NCI-H2081 (cell line): ENCODE measurements around the gene DIS3L2.

Experiments
- DNase-seq, 2 experiments: peaks; one replicate each; lab custom pipeline; 2025; lab: John Stamatoyannopoulos, UW

Gene DIS3L2

GRCh38 chr2:231961349-231962166, at the start of gene DIS3L2:
DIS3L2 (plus strand) TSS chr2:231961713; CDS start chr2:232014928, 53,215 bp downstream.
- peak; percentile 75 to 86 for DNase-seq

- DNase-seq = no peak
Observed at GRCh38 chr2:231914077-231914690, 47.3 kb upstream of the DIS3L2 start.

- DNase-seq = no peak
Observed at GRCh38 chr2:231917280-231918066, 44.0 kb upstream of the DIS3L2 start.

GRCh38 chr2:231918501-231919330, 42.8 kb upstream of the DIS3L2 start:
- no peak for DNase-seq

- DNase-seq = no peak
Observed at GRCh38 chr2:231919341-231920035, 42.0 kb upstream of the DIS3L2 start.

GRCh38 chr2:231920366-231920765, 41.1 kb upstream of the DIS3L2 start:
- no peak for DNase-seq

- DNase-seq = no peak
Observed at GRCh38 chr2:231920795-231921194, 40.7 kb upstream of the DIS3L2 start.

- DNase-seq = no peak
Observed at GRCh38 chr2:231922311-231923009, 39.1 kb upstream of the DIS3L2 start.

GRCh38 chr2:231923010-231923344, 38.5 kb upstream of the DIS3L2 start:
- DNase-seq = no peak

- no peak for DNase-seq
Observed at GRCh38 chr2:231923951-231924888, 37.3 kb upstream of the DIS3L2 start.

GRCh38 chr2:231924889-231925275, 36.6 kb upstream of the DIS3L2 start:
- DNase-seq = no peak

GRCh38 chr2:231925303-231926179, 36.0 kb upstream of the DIS3L2 start:
- peak; percentile 59 to 61 for DNase-seq

GRCh38 chr2:231926180-231926741, 35.3 kb upstream of the DIS3L2 start, which contains the start of gene NPPC:
NPPC (minus strand) TSS chr2:231926396; CDS start chr2:231926249, 147 bp downstream.
- peak; percentile 72 to 77 for DNase-seq

- DNase-seq = peak; percentile 43 to 48
Observed at GRCh38 chr2:231926761-231927565, 34.5 kb upstream of the DIS3L2 start.

- no peak for DNase-seq
Observed at GRCh38 chr2:231927566-231927890, 34.0 kb upstream of the DIS3L2 start.

GRCh38 chr2:231928481-231928880, 33.0 kb upstream of the DIS3L2 start:
- no peak for DNase-seq
